ENCODE results near the gene ASAP2.
"Not testable (repeated sequence)": the region's sequence is repeated elsewhere in the genome, so short reads cannot be mapped to it uniquely, and the experiment has no call there.

The ASAP2 gene

GRCh38 chr2:9380702-9381628 is 174.4 kb downstream of the ASAP2 start:
- peak; percentile 88 for DNase-seq (ENCODE audit: low read depth)

- no peak for DNase-seq (ENCODE audit: low read depth)
These were observed 176.1 kb downstream of the ASAP2 start for GRCh38 chr2:9382604-9383235.

- DNase-seq (ENCODE audit: low read depth) = no peak
These were observed 177.9 kb downstream of the ASAP2 start for GRCh38 chr2:9384521-9384920.

- no peak for DNase-seq (ENCODE audit: low read depth)
These were observed 179.2 kb downstream of the ASAP2 start for GRCh38 chr2:9385841-9386240.

- DNase-seq (ENCODE audit: low read depth) = no peak
These were observed 181.6 kb downstream of the ASAP2 start for GRCh38 chr2:9388199-9388681.

- DNase-seq (ENCODE audit: low read depth) = no peak
These were observed 182.6 kb downstream of the ASAP2 start for GRCh38 chr2:9388950-9389911.

- no peak for DNase-seq (ENCODE audit: low read depth)
These were observed 183.7 kb downstream of the ASAP2 start for GRCh38 chr2:9390151-9390850.

GRCh38 chr2:9390991-9391390 is 184.4 kb downstream of the ASAP2 start:
- no peak for DNase-seq (ENCODE audit: low read depth)

- DNase-seq (ENCODE audit: low read depth) = no peak
These were observed 185.5 kb downstream of the ASAP2 start for GRCh38 chr2:9391961-9392720.

GRCh38 chr2:9392898-9393765 is 186.5 kb downstream of the ASAP2 start:
- no peak for DNase-seq (ENCODE audit: low read depth)

GRCh38 chr2:9394816-9395215 is 188.2 kb downstream of the ASAP2 start:
- DNase-seq (ENCODE audit: low read depth) = no peak

- no peak for DNase-seq (ENCODE audit: low read depth)
These were observed 190.6 kb downstream of the ASAP2 start for GRCh38 chr2:9397201-9397600.

GRCh38 chr2:9398251-9398650 is 191.6 kb downstream of the ASAP2 start:
- DNase-seq (ENCODE audit: low read depth) = not testable (repeated sequence)

GRCh38 chr2:9398881-9399780 is 192.5 kb downstream of the ASAP2 start:
- no peak for DNase-seq (ENCODE audit: low read depth)

- no peak for DNase-seq (ENCODE audit: low read depth)
These were observed 193.9 kb downstream of the ASAP2 start for GRCh38 chr2:9400268-9401058.

- no peak for DNase-seq (ENCODE audit: low read depth)
These were observed 194.5 kb downstream of the ASAP2 start for GRCh38 chr2:9401059-9401547.

GRCh38 chr2:9401646-9402371 is 195.2 kb downstream of the ASAP2 start:
- DNase-seq (ENCODE audit: low read depth) = no peak
